HG02943 (cell line): ENCODE results near the gene ANKRD49.
"Not testable (repeated sequence)": the region's sequence is repeated elsewhere in the genome, so short reads cannot be mapped to it uniquely, and the experiment has no call there.

Experiments used
- ATAC-seq: cut with Tn5 transposase; IDR thresholded peaks from one replicate; pipeline ENCODE4 v1.9.1; 2021; ENCODE audit warnings: mild to moderate bottlenecking, low read depth, moderate library complexity; ENCODE audit not compliant: unreplicated experiment

The ANKRD49 gene

GRCh38 chr11:94504689-94505293 lies 11.0 kb downstream of the ANKRD49 start:
- no peak for ATAC-seq

- not testable (repeated sequence) for ATAC-seq
These were observed 12.7 kb downstream of the ANKRD49 start for GRCh38 chr11:94506513-94506912.

DNA sequence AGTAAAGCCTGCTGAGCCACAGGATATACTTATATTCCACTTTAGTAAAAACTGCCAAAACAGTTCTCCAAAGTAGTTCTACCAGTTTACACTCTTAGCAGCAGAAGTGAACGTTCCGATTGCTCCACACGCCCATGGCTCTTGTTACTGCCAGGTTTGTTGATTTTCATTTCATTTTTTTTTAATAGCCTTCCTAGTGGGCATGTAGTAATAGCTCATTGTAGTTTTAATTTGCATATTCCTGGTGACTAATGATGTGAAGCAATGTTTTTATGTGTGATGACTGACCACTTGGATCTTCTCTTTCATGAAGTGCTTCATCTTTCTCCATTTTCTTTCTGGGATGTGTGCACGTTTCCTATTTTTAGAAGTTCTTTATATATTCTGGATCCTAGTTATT lies 13.7 kb downstream of the ANKRD49 start:
- ATAC-seq: no peak

- ATAC-seq: peak; percentile 81
These were observed 18.4 kb downstream of the ANKRD49 start, which contains the start of gene C11orf97 for GRCh38 chr11:94511932-94512781. Gene C11orf97, plus strand, starts transcription at chr11:94512461. Its CDS starts 68 bp downstream, at chr11:94512529.

GRCh38 chr11:94513091-94513490 lies 19.3 kb downstream of the ANKRD49 start:
- ATAC-seq: peak; percentile 18

DNA sequence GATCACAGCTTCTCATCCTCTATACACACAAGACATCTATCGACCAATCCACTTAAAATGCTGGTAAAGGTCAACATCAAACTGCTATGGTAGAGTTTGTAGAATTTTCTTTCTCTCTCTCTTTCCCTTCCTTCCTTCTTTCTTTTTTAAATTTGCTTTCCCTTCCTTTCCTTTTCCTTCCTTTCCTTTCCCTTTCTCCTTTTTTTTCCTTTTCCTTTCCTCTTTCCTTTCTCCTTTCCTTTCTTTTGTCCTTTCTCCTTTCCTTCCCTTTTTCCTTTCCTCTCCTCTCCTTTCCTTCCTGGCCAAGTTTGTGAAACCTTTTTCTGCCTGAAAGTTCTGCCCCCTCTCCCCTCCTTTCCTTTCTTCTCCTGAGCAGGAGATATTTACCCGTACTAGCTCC lies 21.6 kb downstream of the ANKRD49 start:
- no peak for ATAC-seq

- ATAC-seq: no peak
These were observed 22.9 kb downstream of the ANKRD49 start for GRCh38 chr11:94516725-94517124.

DNA sequence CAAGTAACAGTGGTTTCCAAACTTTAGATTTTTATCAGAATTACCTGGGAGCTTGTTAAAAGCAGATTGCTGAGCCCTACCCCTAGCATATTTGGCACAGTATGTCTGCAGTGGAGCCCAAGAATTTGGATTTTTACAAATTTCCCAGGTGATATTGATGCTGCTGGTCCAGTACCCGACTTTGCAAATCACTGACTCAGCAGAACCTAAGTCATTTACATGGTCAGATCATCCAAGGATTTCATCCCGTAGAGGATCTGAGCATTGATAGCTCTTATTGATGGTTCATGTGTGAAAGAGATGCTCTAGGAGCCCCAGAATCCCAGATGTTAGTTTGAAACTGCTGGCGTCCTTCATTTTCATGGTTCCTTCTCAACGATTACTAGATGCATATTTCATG lies 24.5 kb downstream of the ANKRD49 start:
- ATAC-seq: no peak

GRCh38 chr11:94519478-94520084 lies 25.8 kb downstream of the ANKRD49 start:
- no peak for ATAC-seq

DNA sequence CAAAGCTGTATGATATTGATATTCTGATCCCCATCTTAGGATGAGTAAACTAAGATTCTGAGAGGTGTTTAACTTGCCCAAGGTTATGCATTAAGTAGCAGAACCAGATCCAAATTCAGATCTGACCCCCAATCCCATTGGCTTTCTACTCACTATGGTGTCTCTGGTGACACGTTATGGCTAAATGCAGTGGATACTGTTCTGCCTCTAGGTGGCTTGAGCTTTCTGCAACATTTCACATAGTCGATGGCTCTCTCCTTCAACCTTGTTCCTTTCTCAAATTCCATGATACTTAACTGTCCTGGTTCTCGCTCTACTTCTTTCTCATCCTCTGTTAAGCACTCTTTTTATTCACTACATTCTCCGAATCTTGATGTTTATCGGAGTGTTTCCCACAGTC lies 27.9 kb downstream of the ANKRD49 start:
- ATAC-seq: no peak

DNA sequence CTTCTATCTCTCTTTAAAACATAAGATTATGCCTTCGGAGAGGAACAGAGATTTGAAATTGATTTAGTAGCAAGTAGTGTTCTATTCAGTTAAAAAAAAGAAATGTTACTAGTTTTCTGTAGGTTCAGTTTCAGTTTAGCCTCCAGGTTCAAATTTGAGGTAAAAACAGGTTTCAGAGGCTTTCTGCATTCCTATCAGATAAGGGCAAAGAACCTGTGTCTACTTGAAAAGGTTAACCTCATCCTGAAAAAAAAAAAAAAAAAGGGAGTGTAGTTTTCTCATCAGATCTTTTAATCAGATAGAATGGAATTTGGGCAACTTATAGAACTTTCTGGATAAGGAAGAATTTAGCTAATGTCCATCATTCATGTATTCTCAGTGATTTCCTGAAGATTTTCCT lies 30.6 kb downstream of the ANKRD49 start:
- ATAC-seq: no peak

GRCh38 chr11:94525546-94526324 lies 32.0 kb downstream of the ANKRD49 start:
- no peak for ATAC-seq

- ATAC-seq: no peak
These were observed 33.1 kb downstream of the ANKRD49 start for GRCh38 chr11:94526645-94527438.

- no peak for ATAC-seq
These were observed 34.8 kb downstream of the ANKRD49 start for GRCh38 chr11:94528551-94528950.

DNA sequence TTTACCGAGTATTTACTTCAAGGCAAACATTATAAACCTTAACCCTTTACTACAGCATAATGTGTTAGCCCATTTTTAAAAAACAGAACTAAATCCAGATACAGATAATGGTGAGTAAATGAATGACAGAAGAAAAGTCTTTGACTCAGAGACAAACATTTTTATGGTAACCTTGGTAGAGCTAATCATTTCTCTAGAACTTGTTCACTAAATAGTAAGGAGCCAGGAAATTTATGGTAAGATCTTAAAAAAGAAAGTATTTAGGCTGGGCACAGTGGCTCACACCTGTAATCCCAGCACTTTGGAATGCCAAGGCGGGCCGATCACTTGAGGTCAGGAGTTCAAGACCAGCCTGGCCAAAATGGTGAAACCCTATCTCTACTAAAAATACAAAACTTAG lies 38.4 kb downstream of the ANKRD49 start:
- no peak for ATAC-seq

GRCh38 chr11:94533206-94533605 lies 39.4 kb downstream of the ANKRD49 start:
- ATAC-seq: no peak

GRCh38 chr11:94533696-94534630 lies 40.2 kb downstream of the ANKRD49 start:
- no peak for ATAC-seq

DNA sequence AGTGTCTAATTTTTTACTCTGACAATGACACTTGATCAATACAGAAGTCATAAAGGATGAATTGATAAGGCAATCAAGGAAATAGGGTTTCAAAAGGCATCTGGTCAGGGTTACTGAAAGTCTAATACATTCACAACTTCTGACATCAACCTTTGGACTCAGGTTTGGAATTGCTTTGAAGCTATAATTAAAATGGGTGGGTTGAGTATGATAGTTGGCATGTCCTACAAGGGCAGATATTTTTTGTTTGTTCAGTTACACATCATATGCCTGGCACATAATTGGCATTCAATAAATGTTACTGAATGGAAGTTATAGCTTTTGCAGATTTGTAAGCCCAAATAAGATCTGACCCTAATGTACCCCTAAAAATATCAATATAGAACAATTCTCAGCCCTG lies 42.6 kb downstream of the ANKRD49 start:
- ATAC-seq: no peak

- no peak for ATAC-seq
These were observed 43.3 kb downstream of the ANKRD49 start for GRCh38 chr11:94537031-94537600.
